HCT116 (cell line): Measurements from ENCODE around the gene ANKRD62. TPM values are rescaled to one million over a fixed set of nuclear protein-coding genes. Genes with fewer than 3 reads are reported as not detected.

Source experiments
- ATAC-seq: fragments of 200-7000 bp; cut with Tn5 transposase; 2 replicates; pipeline ENCODE4 v1.9.1; 2020; ENCODE audit warnings: mild to moderate bottlenecking, moderate library complexity
- BruUV-seq: library from RNA; stranded (reverse); fragments of 400-500 nt; replicated peaks from 2 replicates; lab custom pipeline; 2021; lab: Mats Ljungman, UMichigan
- CTCF ChIA-PET: fragments of 300-600 bp; sonication (Branson Sonifier 250); formaldehyde crosslinking; loops from one replicate; lab custom pipeline; 2021; ENCODE audit warnings: antibody characterized with exemption; lab: Charles Lee
- POLR2A ChIA-PET: fragments of 300-600, 350-600 bp; sonication (Branson Sonifier 250); formaldehyde crosslinking; loops from one replicate; lab custom pipeline; 2021; ENCODE audit warnings: antibody characterized with exemption; lab: Charles Lee
- RAD21 ChIA-PET, 2 experiments: fragments of 300-600 bp; sonication (Branson Sonifier 250); formaldehyde crosslinking; loops; one replicate each; lab custom pipeline; 2023; ENCODE audit warnings: low total read pairs in 2 of 2; ENCODE audit not compliant: uncharacterized antibody in 2 of 2, unreplicated experiment in 2 of 2, low non-redundant PET in 1 of 2; lab: Charles Lee
- DNase-seq: peaks from one replicate; pipeline ENCODE4 v3.0.0-alpha.2; 2010; ENCODE audit warnings: low read depth, low spot score
- H2AFZ ChIP-seq: fragments of 200-600 bp; shearing (Covaris generic), sonication (generic); 2 replicates; pipeline ENCODE4 v1.6.1; 2017; ENCODE audit warnings: low read depth, mixed run types, mixed read lengths, antibody characterized with exemption, low read length; ENCODE audit not compliant: poor library complexity, severe bottlenecking
- H3K27ac ChIP-seq: 2 replicates; pipeline ENCODE4 v1.5.1; 2012; ENCODE audit warnings: low read depth, low read length
- H3K27me3 ChIP-seq: fragments of 200-600 bp; sonication (generic); 2 replicates; pipeline ENCODE4 v1.6.1; 2016; ENCODE audit warnings: mixed run types, low read length, mixed read lengths; ENCODE audit not compliant: insufficient read depth
- H3K36me3 ChIP-seq, 2 experiments: fragments of 200-500 bp in 1 of 2; fragments of 200-600 bp in 1 of 2; sonication (Bioruptor generic) in 1 of 2; sonication (generic) in 1 of 2; 2 replicates each; pipeline versions ENCODE4 v1.5.1 to v1.6.1; 2014 to 2016; ENCODE audit warnings: low read length in 2 of 2, inconsistent platforms in 1 of 2, mixed read lengths in 1 of 2, mixed run types in 1 of 2; ENCODE audit not compliant: insufficient read depth in 2 of 2, control insufficient read depth in 1 of 2
- H3K4me1 ChIP-seq, 2 experiments: fragments of 200-600 bp in 1 of 2; sonication (generic) in 1 of 2; 2 replicates each; pipeline versions ENCODE4 v1.5.1 to v1.6.1; 2012 to 2017; ENCODE audit warnings: low read length in 2 of 2, inconsistent platforms in 1 of 2, mild to moderate bottlenecking in 1 of 2, mixed read lengths in 1 of 2, mixed run types in 1 of 2, moderate library complexity in 1 of 2; ENCODE audit not compliant: insufficient read depth in 2 of 2, control insufficient read depth in 1 of 2
- H3K4me2 ChIP-seq: fragments of 200-600 bp; sonication (generic); 2 replicates; pipeline ENCODE4 v1.6.1; 2017; ENCODE audit warnings: mixed run types, low read length, mixed read lengths
- H3K4me3 ChIP-seq, 2 experiments: fragments of 200-600 bp in 1 of 2; sonication (generic) in 1 of 2; replicated peaks in 1 of 2; 2 replicates each; pipeline ENCODE4 v1.5.1; 2011 to 2016; ENCODE audit warnings: low read length in 2 of 2, control low read depth in 1 of 2, low read depth in 1 of 2, mild to moderate bottlenecking in 1 of 2, mixed read lengths in 1 of 2, mixed run types in 1 of 2
- H3K79me2 ChIP-seq: fragments of 200-600 bp; sonication (generic); 2 replicates; pipeline ENCODE4 v1.6.1; 2017; ENCODE audit warnings: mild to moderate bottlenecking, mixed run types, low read length, moderate library complexity, mixed read lengths; ENCODE audit not compliant: insufficient read depth
- H3K9ac ChIP-seq: fragments of 200-600 bp; sonication (generic); 2 replicates; pipeline ENCODE4 v1.6.1; 2016; ENCODE audit warnings: low read length, mixed read lengths
- H3K9me2 ChIP-seq: fragments of 200-600 bp; sonication (generic), shearing (Covaris generic); 2 replicates; pipeline ENCODE4 v1.6.1; 2017; ENCODE audit warnings: mixed run types, mild to moderate bottlenecking, moderate library complexity; ENCODE audit not compliant: insufficient read depth
- H3K9me3 ChIP-seq, 2 experiments: fragments of 200-500 bp in 1 of 2; fragments of 200-600 bp in 1 of 2; sonication (Bioruptor generic) in 1 of 2; sonication (generic) in 1 of 2; 2 replicates each; pipeline ENCODE4 v1.6.1; 2014 to 2017; ENCODE audit warnings: low read length in 2 of 2, mixed read lengths in 2 of 2, inconsistent platforms in 1 of 2, low read depth in 1 of 2, mild to moderate bottlenecking in 1 of 2, mixed run types in 1 of 2, moderate library complexity in 1 of 2; ENCODE audit not compliant: control insufficient read depth in 1 of 2, insufficient read depth in 1 of 2
- H4K20me1 ChIP-seq: fragments of 200-600 bp; sonication (generic), shearing (Covaris generic); 2 replicates; pipeline ENCODE4 v1.6.1; 2017; ENCODE audit warnings: mixed run types, mild to moderate bottlenecking, moderate library complexity; ENCODE audit not compliant: insufficient read depth
- ATF3 ChIP-seq: IDR thresholded peaks from 2 replicates; pipeline ENCODE4 v1.6.1; 2012
- CEBPB ChIP-seq: IDR thresholded peaks from 2 replicates; pipeline ENCODE4 v1.6.1; 2012; ENCODE audit warnings: low read depth
- EGR1 ChIP-seq: IDR thresholded peaks from 2 replicates; pipeline ENCODE4 v1.6.1; 2012; ENCODE audit warnings: low read depth
- ELF1 ChIP-seq: IDR thresholded peaks from 2 replicates; pipeline ENCODE4 v1.6.1; 2012; ENCODE audit warnings: low read depth, borderline replicate concordance
- EZH2 ChIP-seq: fragments of 200-600 bp; sonication (generic); IDR thresholded peaks from 2 replicates; pipeline ENCODE4 v1.6.1; 2017; ENCODE audit warnings: antibody characterized with exemption, mixed run types
- EZH2phosphoT487 ChIP-seq: fragments of 200-600 bp; IDR thresholded peaks from 2 replicates; pipeline ENCODE4 v1.6.1; 2018; ENCODE audit warnings: antibody characterized with exemption, borderline replicate concordance
- FOSL1 ChIP-seq: IDR thresholded peaks from 2 replicates; pipeline ENCODE4 v1.6.1; 2012; ENCODE audit warnings: low read depth
- JUND ChIP-seq: IDR thresholded peaks from 2 replicates; pipeline ENCODE4 v1.6.1; 2012
- POLR2A ChIP-seq: IDR thresholded peaks from 2 replicates; pipeline ENCODE4 v1.7.0; 2011; ENCODE audit warnings: borderline replicate concordance; ENCODE audit not compliant: insufficient read depth, insufficient read length; ENCODE audit errors: extremely low read depth
- POLR2AphosphoS5 ChIP-seq: IDR thresholded peaks from 2 replicates; pipeline ENCODE4 v1.6.1; 2011; ENCODE audit warnings: mild to moderate bottlenecking, low read depth, low read length, moderate library complexity
- RAD21 ChIP-seq: IDR thresholded peaks from 2 replicates; pipeline ENCODE4 v1.6.1; 2012; ENCODE audit warnings: low read depth, mild to moderate bottlenecking
- REST ChIP-seq: IDR thresholded peaks from 2 replicates; pipeline ENCODE4 v1.6.1; 2012; ENCODE audit warnings: low read depth
- SIN3A ChIP-seq: IDR thresholded peaks from 2 replicates; pipeline ENCODE4 v1.6.1; 2012; ENCODE audit warnings: low read depth
- SRF ChIP-seq: IDR thresholded peaks from 2 replicates; pipeline ENCODE4 v1.6.1; 2012; ENCODE audit warnings: low read depth
- TCF7L2 ChIP-seq: IDR thresholded peaks from 2 replicates; pipeline ENCODE4 v1.7.0; 2011; ENCODE audit warnings: borderline replicate concordance, inconsistent platforms; ENCODE audit not compliant: insufficient read depth, insufficient read length; ENCODE audit errors: extremely low read depth
- ZFX ChIP-seq: fragments of 450-650 bp; IDR thresholded peaks from 2 replicates; pipeline ENCODE4 v1.6.1; 2017
- intact Hi-C: fragments of 100-400 bp; cut with micrococcal nuclease; formaldehyde crosslinking; loops from 2 replicates; pipeline ENCODE4 v1.10.0; 2022
- total RNA-seq: library from RNA; stranded (reverse); gene quantifications from one replicate; pipeline ENCODE4 v1.2.1, GENCODE V29; 2021; ENCODE audit not compliant: unreplicated experiment
- TF ChIP-seq, protein P1 (sequence below): IDR thresholded peaks from 2 replicates; pipeline ENCODE4 v1.6.1; 2012
- TF ChIP-seq, protein P2 (sequence below), 3 experiments: fragments of 200-600 bp in 1 of 3; sonication (generic) in 1 of 3; IDR thresholded peaks in 2 of 3; conservative IDR thresholded peaks in 1 of 3; 2 replicates each; pipeline ENCODE4 v1.5.1; 2012 to 2017; ENCODE audit warnings: low read depth in 2 of 3, low read length in 2 of 3, antibody characterized with exemption in 1 of 3, borderline replicate concordance in 1 of 3, control low read depth in 1 of 3, mild to moderate bottlenecking in 1 of 3, mixed read lengths in 1 of 3, mixed run types in 1 of 3, moderate library complexity in 1 of 3; ENCODE audit not compliant: insufficient read depth in 1 of 3
- TF ChIP-seq, protein P3 (sequence below): IDR thresholded peaks from 2 replicates; pipeline ENCODE4 v1.6.1; 2011; ENCODE audit warnings: mild to moderate bottlenecking, low read length, moderate library complexity; ENCODE audit not compliant: insufficient replicate concordance; ENCODE audit errors: extremely low read depth

ANKRD62 gene
- total RNA-seq, 1 experiment from 2014 or later = 0.34 TPM

GRCh38 chr18:12061685-12062084 is 32.0 kb upstream of the ANKRD62 start:
- ChIA-PET POLR2A (no interaction called here), RAD21 (no interaction called here)
- H3K79me2 ChIP-seq = no peaks in the 10 kb centered on the region
- TF ChIP-seq EZH2phosphoT487 (no peak), CEBPB (no peak), SIN3A (no peak), RAD21 (no peak), POLR2A (no peak), SRF (no peak), JUND (no peak), ZFX (no peak), TCF7L2 (no peak), POLR2AphosphoS5 (no peak), EZH2 (no peak), FOSL1 (no peak), EGR1 (no peak), ATF3 (no peak), ELF1 (no peak), REST (no peak)
- TF ChIP-seq, protein P1, sequence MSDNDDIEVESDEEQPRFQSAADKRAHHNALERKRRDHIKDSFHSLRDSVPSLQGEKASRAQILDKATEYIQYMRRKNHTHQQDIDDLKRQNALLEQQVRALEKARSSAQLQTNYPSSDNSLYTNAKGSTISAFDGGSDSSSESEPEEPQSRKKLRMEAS = no peak
- TF ChIP-seq, protein P2, sequence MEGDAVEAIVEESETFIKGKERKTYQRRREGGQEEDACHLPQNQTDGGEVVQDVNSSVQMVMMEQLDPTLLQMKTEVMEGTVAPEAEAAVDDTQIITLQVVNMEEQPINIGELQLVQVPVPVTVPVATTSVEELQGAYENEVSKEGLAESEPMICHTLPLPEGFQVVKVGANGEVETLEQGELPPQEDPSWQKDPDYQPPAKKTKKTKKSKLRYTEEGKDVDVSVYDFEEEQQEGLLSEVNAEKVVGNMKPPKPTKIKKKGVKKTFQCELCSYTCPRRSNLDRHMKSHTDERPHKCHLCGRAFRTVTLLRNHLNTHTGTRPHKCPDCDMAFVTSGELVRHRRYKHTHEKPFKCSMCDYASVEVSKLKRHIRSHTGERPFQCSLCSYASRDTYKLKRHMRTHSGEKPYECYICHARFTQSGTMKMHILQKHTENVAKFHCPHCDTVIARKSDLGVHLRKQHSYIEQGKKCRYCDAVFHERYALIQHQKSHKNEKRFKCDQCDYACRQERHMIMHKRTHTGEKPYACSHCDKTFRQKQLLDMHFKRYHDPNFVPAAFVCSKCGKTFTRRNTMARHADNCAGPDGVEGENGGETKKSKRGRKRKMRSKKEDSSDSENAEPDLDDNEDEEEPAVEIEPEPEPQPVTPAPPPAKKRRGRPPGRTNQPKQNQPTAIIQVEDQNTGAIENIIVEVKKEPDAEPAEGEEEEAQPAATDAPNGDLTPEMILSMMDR (IDR thresholded peaks at IDR 0.05 in 2 of 3, conservative IDR thresholded peaks at IDR 0.05 in 1 of 3; ENCODE audit: borderline replicate concordance in 1 of 3, insufficient read depth in 1 of 3, low read depth in 2 of 3, low read length in 2 of 3) = no peak
- TF ChIP-seq, protein P3, sequence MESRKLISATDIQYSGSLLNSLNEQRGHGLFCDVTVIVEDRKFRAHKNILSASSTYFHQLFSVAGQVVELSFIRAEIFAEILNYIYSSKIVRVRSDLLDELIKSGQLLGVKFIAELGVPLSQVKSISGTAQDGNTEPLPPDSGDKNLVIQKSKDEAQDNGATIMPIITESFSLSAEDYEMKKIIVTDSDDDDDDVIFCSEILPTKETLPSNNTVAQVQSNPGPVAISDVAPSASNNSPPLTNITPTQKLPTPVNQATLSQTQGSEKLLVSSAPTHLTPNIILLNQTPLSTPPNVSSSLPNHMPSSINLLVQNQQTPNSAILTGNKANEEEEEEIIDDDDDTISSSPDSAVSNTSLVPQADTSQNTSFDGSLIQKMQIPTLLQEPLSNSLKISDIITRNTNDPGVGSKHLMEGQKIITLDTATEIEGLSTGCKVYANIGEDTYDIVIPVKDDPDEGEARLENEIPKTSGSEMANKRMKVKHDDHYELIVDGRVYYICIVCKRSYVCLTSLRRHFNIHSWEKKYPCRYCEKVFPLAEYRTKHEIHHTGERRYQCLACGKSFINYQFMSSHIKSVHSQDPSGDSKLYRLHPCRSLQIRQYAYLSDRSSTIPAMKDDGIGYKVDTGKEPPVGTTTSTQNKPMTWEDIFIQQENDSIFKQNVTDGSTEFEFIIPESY = no peak
- TF ChIP-seq, all 23 proteins: peak for 0
- no peaks in the 10 kb centered on the region for H3K36me3 ChIP-seq
- H3K27ac ChIP-seq = no peak overlapping the region; the same call in 1 of the 2 replicates
- no peak overlapping the region for H3K4me2 ChIP-seq
- H2AFZ ChIP-seq = no peak overlapping the region
- CTCF ChIA-PET = no interaction called here
- ATAC-seq (no peak), DNase-seq (no peak)
- H3K9me3 ChIP-seq = no peaks in the 10 kb centered on the region
- intact Hi-C loops = no loop called here
- H3K27me3 ChIP-seq = no peaks in the 10 kb centered on the region
- no peaks in the 10 kb centered on the region for H4K20me1 ChIP-seq
- no TSS peak for BruUV-seq
- no peaks in the 10 kb centered on the region for H3K9me2 ChIP-seq
- H3K9ac ChIP-seq = no peak overlapping the region
- peaks cover 6 to 15% of the 10 kb centered on the region in 2 experiments; a peak in 3 of 4 replicates for H3K4me1 ChIP-seq
- H3K4me3 ChIP-seq = no peak overlapping the region
